Renal pelvis (tissue), 4 donors: ENCODE measurements around the gene AIRE. TPM values are rescaled to one million over a fixed set of nuclear protein-coding genes. Genes with fewer than 3 reads are reported as not detected.
"Not testable (repeated sequence)": the region's sequence is repeated elsewhere in the genome, so short reads cannot be mapped to it uniquely, and the experiment has no call there.

Source experiments
- DNase-seq: peaks from one replicate; pipeline ENCODE4 v3.0.0-alpha.2; 2013
- polyA plus RNA-seq, 3 donors: library from polyadenylated mRNA; unstranded; fragments of 120-200 nt; gene quantifications; one replicate each; pipeline ENCODE4 v1.2.1, GENCODE V29; 2013; ENCODE audit not compliant: insufficient read length in 3 of 3

The AIRE gene
- polyA plus RNA-seq, 3 donors, result 0.44 to 0.99 (median 0.52) TPM

- DNase-seq, result no peak
Observed at GRCh38 chr21:44265734-44266270, 19.9 kb upstream of the AIRE start.

- DNase-seq, result no peak
Observed at GRCh38 chr21:44267655-44268142, 18.0 kb upstream of the AIRE start.

GRCh38 chr21:44269090-44269489, 16.6 kb upstream of the AIRE start:
- DNase-seq, result no peak

GRCh38 chr21:44271558-44272283, 14.0 kb upstream of the AIRE start:
- no peak for DNase-seq

- no peak for DNase-seq
Observed at GRCh38 chr21:44272284-44272858, 13.3 kb upstream of the AIRE start.

- DNase-seq, result no peak
Observed at GRCh38 chr21:44273046-44273445, 12.6 kb upstream of the AIRE start.

- DNase-seq, result no peak
Observed at GRCh38 chr21:44275041-44275440, 10.6 kb upstream of the AIRE start.

GRCh38 chr21:44279354-44280260, 6.1 kb upstream of the AIRE start:
- DNase-seq, result no peak

- no peak for DNase-seq
Observed at GRCh38 chr21:44281801-44282200, 3.9 kb upstream of the AIRE start.

GRCh38 chr21:44282370-44282769, 3.3 kb upstream of the AIRE start:
- DNase-seq, result no peak

GRCh38 chr21:44283211-44283785, 2.4 kb upstream of the AIRE start:
- not testable (repeated sequence) for DNase-seq

- no peak for DNase-seq
Observed at GRCh38 chr21:44283948-44284347, 1.7 kb upstream of the AIRE start.

GRCh38 chr21:44286086-44286715, 525 bp downstream of the AIRE start:
- DNase-seq, result no peak

GRCh38 chr21:44286716-44287632, 1.3 kb downstream of the AIRE start:
- no peak for DNase-seq

GRCh38 chr21:44288251-44289110, 2.8 kb downstream of the AIRE start:
- DNase-seq, result no peak

- no peak for DNase-seq
Observed at GRCh38 chr21:44289381-44290010, 3.8 kb downstream of the AIRE start.

GRCh38 chr21:44290327-44291077, 4.8 kb downstream of the AIRE start:
- DNase-seq, result no peak
